HCT116 (cell line): ENCODE data around the gene UBXN11. TPM values are rescaled to one million over a fixed set of nuclear protein-coding genes. Genes with fewer than 3 reads are reported as not detected.

Experiments used
- ATAC-seq: fragments of 200-7000 bp; cut with Tn5 transposase; 2 replicates; pipeline ENCODE4 v1.9.1; 2020; ENCODE audit warnings: mild to moderate bottlenecking, moderate library complexity
- BruUV-seq: library from RNA; stranded (reverse); fragments of 400-500 nt; replicated peaks from 2 replicates; lab custom pipeline; 2021; lab: Mats Ljungman, UMichigan
- CTCF ChIA-PET: fragments of 300-600 bp; sonication (Branson Sonifier 250); formaldehyde crosslinking; loops from one replicate; lab custom pipeline; 2021; ENCODE audit warnings: antibody characterized with exemption; lab: Charles Lee
- POLR2A ChIA-PET: fragments of 300-600, 350-600 bp; sonication (Branson Sonifier 250); formaldehyde crosslinking; loops from one replicate; lab custom pipeline; 2021; ENCODE audit warnings: antibody characterized with exemption; lab: Charles Lee
- RAD21 ChIA-PET, 2 experiments: fragments of 300-600 bp; sonication (Branson Sonifier 250); formaldehyde crosslinking; loops; one replicate each; lab custom pipeline; 2023; ENCODE audit warnings: low total read pairs in 2 of 2; ENCODE audit not compliant: uncharacterized antibody in 2 of 2, unreplicated experiment in 2 of 2, low non-redundant PET in 1 of 2; lab: Charles Lee
- DNase-seq: peaks from one replicate; pipeline ENCODE4 v3.0.0-alpha.2; 2010; ENCODE audit warnings: low read depth, low spot score
- H2AFZ ChIP-seq: fragments of 200-600 bp; shearing (Covaris generic), sonication (generic); 2 replicates; pipeline ENCODE4 v1.6.1; 2017; ENCODE audit warnings: low read depth, mixed run types, mixed read lengths, antibody characterized with exemption, low read length; ENCODE audit not compliant: poor library complexity, severe bottlenecking
- H3K27ac ChIP-seq: 2 replicates; pipeline ENCODE4 v1.5.1; 2012; ENCODE audit warnings: low read depth, low read length
- H3K27me3 ChIP-seq: fragments of 200-600 bp; sonication (generic); 2 replicates; pipeline ENCODE4 v1.6.1; 2016; ENCODE audit warnings: mixed run types, low read length, mixed read lengths; ENCODE audit not compliant: insufficient read depth
- H3K36me3 ChIP-seq, 2 experiments: fragments of 200-500 bp in 1 of 2; fragments of 200-600 bp in 1 of 2; sonication (Bioruptor generic) in 1 of 2; sonication (generic) in 1 of 2; 2 replicates each; pipeline versions ENCODE4 v1.5.1 to v1.6.1; 2014 to 2016; ENCODE audit warnings: low read length in 2 of 2, inconsistent platforms in 1 of 2, mixed read lengths in 1 of 2, mixed run types in 1 of 2; ENCODE audit not compliant: insufficient read depth in 2 of 2, control insufficient read depth in 1 of 2
- H3K4me1 ChIP-seq, 2 experiments: fragments of 200-600 bp in 1 of 2; sonication (generic) in 1 of 2; 2 replicates each; pipeline versions ENCODE4 v1.5.1 to v1.6.1; 2012 to 2017; ENCODE audit warnings: low read length in 2 of 2, inconsistent platforms in 1 of 2, mild to moderate bottlenecking in 1 of 2, mixed read lengths in 1 of 2, mixed run types in 1 of 2, moderate library complexity in 1 of 2; ENCODE audit not compliant: insufficient read depth in 2 of 2, control insufficient read depth in 1 of 2
- H3K4me2 ChIP-seq: fragments of 200-600 bp; sonication (generic); 2 replicates; pipeline ENCODE4 v1.6.1; 2017; ENCODE audit warnings: mixed run types, low read length, mixed read lengths
- H3K4me3 ChIP-seq, 2 experiments: fragments of 200-600 bp in 1 of 2; sonication (generic) in 1 of 2; replicated peaks in 1 of 2; 2 replicates each; pipeline ENCODE4 v1.5.1; 2011 to 2016; ENCODE audit warnings: low read length in 2 of 2, control low read depth in 1 of 2, low read depth in 1 of 2, mild to moderate bottlenecking in 1 of 2, mixed read lengths in 1 of 2, mixed run types in 1 of 2
- H3K79me2 ChIP-seq: fragments of 200-600 bp; sonication (generic); 2 replicates; pipeline ENCODE4 v1.6.1; 2017; ENCODE audit warnings: mild to moderate bottlenecking, mixed run types, low read length, moderate library complexity, mixed read lengths; ENCODE audit not compliant: insufficient read depth
- H3K9ac ChIP-seq: fragments of 200-600 bp; sonication (generic); 2 replicates; pipeline ENCODE4 v1.6.1; 2016; ENCODE audit warnings: low read length, mixed read lengths
- H3K9me2 ChIP-seq: fragments of 200-600 bp; sonication (generic), shearing (Covaris generic); 2 replicates; pipeline ENCODE4 v1.6.1; 2017; ENCODE audit warnings: mixed run types, mild to moderate bottlenecking, moderate library complexity; ENCODE audit not compliant: insufficient read depth
- H3K9me3 ChIP-seq, 2 experiments: fragments of 200-500 bp in 1 of 2; fragments of 200-600 bp in 1 of 2; sonication (Bioruptor generic) in 1 of 2; sonication (generic) in 1 of 2; 2 replicates each; pipeline ENCODE4 v1.6.1; 2014 to 2017; ENCODE audit warnings: low read length in 2 of 2, mixed read lengths in 2 of 2, inconsistent platforms in 1 of 2, low read depth in 1 of 2, mild to moderate bottlenecking in 1 of 2, mixed run types in 1 of 2, moderate library complexity in 1 of 2; ENCODE audit not compliant: control insufficient read depth in 1 of 2, insufficient read depth in 1 of 2
- H4K20me1 ChIP-seq: fragments of 200-600 bp; sonication (generic), shearing (Covaris generic); 2 replicates; pipeline ENCODE4 v1.6.1; 2017; ENCODE audit warnings: mixed run types, mild to moderate bottlenecking, moderate library complexity; ENCODE audit not compliant: insufficient read depth
- CBX3 ChIP-seq: IDR thresholded peaks from 2 replicates; pipeline ENCODE4 v1.6.1; 2012; ENCODE audit warnings: low read depth
- CEBPB ChIP-seq: IDR thresholded peaks from 2 replicates; pipeline ENCODE4 v1.6.1; 2012; ENCODE audit warnings: low read depth
- EZH2 ChIP-seq: fragments of 200-600 bp; sonication (generic); IDR thresholded peaks from 2 replicates; pipeline ENCODE4 v1.6.1; 2017; ENCODE audit warnings: antibody characterized with exemption, mixed run types
- EZH2phosphoT487 ChIP-seq: fragments of 200-600 bp; IDR thresholded peaks from 2 replicates; pipeline ENCODE4 v1.6.1; 2018; ENCODE audit warnings: antibody characterized with exemption, borderline replicate concordance
- FOSL1 ChIP-seq: IDR thresholded peaks from 2 replicates; pipeline ENCODE4 v1.6.1; 2012; ENCODE audit warnings: low read depth
- JUND ChIP-seq: IDR thresholded peaks from 2 replicates; pipeline ENCODE4 v1.6.1; 2012
- POLR2AphosphoS5 ChIP-seq: IDR thresholded peaks from 2 replicates; pipeline ENCODE4 v1.6.1; 2011; ENCODE audit warnings: mild to moderate bottlenecking, low read depth, low read length, moderate library complexity
- RAD21 ChIP-seq: IDR thresholded peaks from 2 replicates; pipeline ENCODE4 v1.6.1; 2012; ENCODE audit warnings: low read depth, mild to moderate bottlenecking
- SIN3A ChIP-seq: IDR thresholded peaks from 2 replicates; pipeline ENCODE4 v1.6.1; 2012; ENCODE audit warnings: low read depth
- SRF ChIP-seq: IDR thresholded peaks from 2 replicates; pipeline ENCODE4 v1.6.1; 2012; ENCODE audit warnings: low read depth
- ZFX ChIP-seq: fragments of 450-650 bp; IDR thresholded peaks from 2 replicates; pipeline ENCODE4 v1.6.1; 2017
- intact Hi-C: fragments of 100-400 bp; cut with micrococcal nuclease; formaldehyde crosslinking; loops from 2 replicates; pipeline ENCODE4 v1.10.0; 2022
- total RNA-seq: library from RNA; stranded (reverse); gene quantifications from one replicate; pipeline ENCODE4 v1.2.1, GENCODE V29; 2021; ENCODE audit not compliant: unreplicated experiment
- TF ChIP-seq, protein P1 (sequence below), 3 experiments: fragments of 200-600 bp in 1 of 3; sonication (generic) in 1 of 3; IDR thresholded peaks in 2 of 3; conservative IDR thresholded peaks in 1 of 3; 2 replicates each; pipeline ENCODE4 v1.5.1; 2012 to 2017; ENCODE audit warnings: low read depth in 2 of 3, low read length in 2 of 3, antibody characterized with exemption in 1 of 3, borderline replicate concordance in 1 of 3, control low read depth in 1 of 3, mild to moderate bottlenecking in 1 of 3, mixed read lengths in 1 of 3, mixed run types in 1 of 3, moderate library complexity in 1 of 3; ENCODE audit not compliant: insufficient read depth in 1 of 3

The UBXN11 gene
- total RNA-seq, 1 experiment from 2014 or later = 19.3 TPM

DNA sequence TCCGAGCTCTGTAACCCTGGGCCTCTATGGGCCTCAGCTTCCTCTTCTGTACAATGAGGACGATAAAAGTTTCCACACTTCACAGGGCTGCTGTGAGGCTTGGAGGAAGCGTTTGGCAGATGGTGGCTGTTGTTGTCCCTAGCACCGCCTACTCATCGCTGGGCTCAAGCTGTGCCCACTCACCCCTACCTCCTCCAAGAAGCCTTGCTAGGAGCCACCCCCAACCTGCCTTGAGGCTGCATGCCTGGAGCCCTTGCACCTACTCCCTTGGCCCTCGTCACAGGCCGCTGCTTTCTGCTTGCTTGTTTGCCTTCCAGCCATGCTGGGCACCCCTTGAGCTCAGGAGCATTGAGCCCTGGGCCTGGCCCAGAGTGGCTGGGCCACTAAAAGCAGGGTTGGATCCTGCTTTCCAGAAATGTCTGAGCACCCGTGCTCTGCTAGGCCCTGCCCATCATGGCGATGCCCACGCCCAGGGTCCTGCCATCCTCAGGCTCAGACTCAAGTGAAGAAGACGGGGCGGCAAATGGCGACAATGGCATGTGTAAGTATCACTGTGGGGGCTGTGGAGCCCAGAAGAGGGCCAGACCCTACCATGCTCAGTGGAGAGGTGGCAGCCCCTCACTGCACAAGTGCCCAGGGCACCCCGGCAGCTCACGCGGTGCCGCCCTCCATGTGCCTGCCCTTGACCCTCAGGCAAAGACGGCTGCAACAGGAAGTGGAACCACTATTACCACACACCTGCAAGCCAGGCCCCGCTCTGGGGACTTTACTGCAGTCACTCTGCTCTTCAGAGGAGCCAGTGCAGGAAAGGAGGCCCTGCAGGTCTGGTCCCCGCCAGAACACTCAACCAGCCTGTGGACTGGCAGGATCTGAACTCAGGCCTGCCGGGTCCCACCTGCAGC lies 17.0 kb downstream of the UBXN11 start:
- Histone ChIP-seq H3K79me2 (no peaks in the 10 kb centered on the region), H3K4me2 (no peak overlapping the region), H3K9me3 (no peaks in the 10 kb centered on the region), H3K4me3 (no peak overlapping the region), H3K9ac (no peak overlapping the region), H3K9me2 (no peaks in the 10 kb centered on the region), H3K27me3 (no peaks in the 10 kb centered on the region), H3K36me3 (no peaks in the 10 kb centered on the region), H3K4me1 (peaks cover 14 to 25% of the 10 kb centered on the region in 2 experiments), H3K27ac (no peak overlapping the region), H4K20me1 (no peaks in the 10 kb centered on the region), H2AFZ (no peak overlapping the region)
- DNase-seq (no peak), ATAC-seq (no peak)
- POLR2A ChIA-PET = no interaction called here
- RAD21 ChIA-PET = no interaction called here
- TF ChIP-seq CBX3 = no peak
- TF ChIP-seq, protein P1, sequence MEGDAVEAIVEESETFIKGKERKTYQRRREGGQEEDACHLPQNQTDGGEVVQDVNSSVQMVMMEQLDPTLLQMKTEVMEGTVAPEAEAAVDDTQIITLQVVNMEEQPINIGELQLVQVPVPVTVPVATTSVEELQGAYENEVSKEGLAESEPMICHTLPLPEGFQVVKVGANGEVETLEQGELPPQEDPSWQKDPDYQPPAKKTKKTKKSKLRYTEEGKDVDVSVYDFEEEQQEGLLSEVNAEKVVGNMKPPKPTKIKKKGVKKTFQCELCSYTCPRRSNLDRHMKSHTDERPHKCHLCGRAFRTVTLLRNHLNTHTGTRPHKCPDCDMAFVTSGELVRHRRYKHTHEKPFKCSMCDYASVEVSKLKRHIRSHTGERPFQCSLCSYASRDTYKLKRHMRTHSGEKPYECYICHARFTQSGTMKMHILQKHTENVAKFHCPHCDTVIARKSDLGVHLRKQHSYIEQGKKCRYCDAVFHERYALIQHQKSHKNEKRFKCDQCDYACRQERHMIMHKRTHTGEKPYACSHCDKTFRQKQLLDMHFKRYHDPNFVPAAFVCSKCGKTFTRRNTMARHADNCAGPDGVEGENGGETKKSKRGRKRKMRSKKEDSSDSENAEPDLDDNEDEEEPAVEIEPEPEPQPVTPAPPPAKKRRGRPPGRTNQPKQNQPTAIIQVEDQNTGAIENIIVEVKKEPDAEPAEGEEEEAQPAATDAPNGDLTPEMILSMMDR (IDR thresholded peaks at IDR 0.05 in 2 of 3, conservative IDR thresholded peaks at IDR 0.05 in 1 of 3; ENCODE audit: borderline replicate concordance in 1 of 3, insufficient read depth in 1 of 3, low read depth in 2 of 3, low read length in 2 of 3) = no peak
- no peak for TF ChIP-seq SRF
- TF ChIP-seq SIN3A = no peak
- TF ChIP-seq JUND = no peak
- TF ChIP-seq EZH2phosphoT487 = no peak
- no peak for TF ChIP-seq EZH2
- TF ChIP-seq FOSL1 = no peak
- no peak for TF ChIP-seq RAD21
- TF ChIP-seq CEBPB = no peak
- no peak for TF ChIP-seq POLR2AphosphoS5
- no peak for TF ChIP-seq ZFX
- BruUV-seq = no TSS peak
- CTCF ChIA-PET = interaction anchor here (2.3 kb wide), 1 partner anchor 128 kb away, joined by 7 read pairs; no protein-coding TSS in a partner anchor
- intact Hi-C loops = no loop called here
